GM12878 (cell line): ENCODE data around the gene MAP4K2. TPM values are rescaled to one million over a fixed set of nuclear protein-coding genes. Genes with fewer than 3 reads are reported as not detected.

Source experiments
- CBX3 ChIP-seq: fragments of 200-600 bp; sonication (generic); IDR thresholded peaks from 2 replicates; pipeline ENCODE4 v1.6.1; 2016; ENCODE audit warnings: low read depth, borderline replicate concordance
- CREB1 ChIP-seq: IDR thresholded peaks from 2 replicates; pipeline ENCODE4 v1.6.1; 2012; ENCODE audit warnings: low read depth, mild to moderate bottlenecking, inconsistent platforms
- ETV6 ChIP-seq, 2 experiments: fragments of 450-650 bp in 1 of 2; IDR thresholded peaks in 1 of 2; conservative IDR thresholded peaks in 1 of 2; 2 replicates each; pipeline ENCODE4 v1.6.1; 2014; ENCODE audit warnings: antibody characterized with exemption in 1 of 2, borderline replicate concordance in 1 of 2, low read depth in 1 of 2, mild to moderate bottlenecking in 1 of 2, moderate library complexity in 1 of 2
- EZH2 ChIP-seq: IDR thresholded peaks from 2 replicates; pipeline ENCODE4 v1.6.1; 2012; ENCODE audit warnings: low read depth, mild to moderate bottlenecking, control low read depth, inconsistent platforms, low read length, borderline replicate concordance; ENCODE audit not compliant: control insufficient read depth
- FOXM1 ChIP-seq: IDR thresholded peaks from 2 replicates; pipeline ENCODE4 v1.6.1; 2012; ENCODE audit warnings: low read depth, mild to moderate bottlenecking, inconsistent platforms, low read length, moderate library complexity
- GATAD2B ChIP-seq: fragments of 450-650 bp; conservative IDR thresholded peaks from 2 replicates; pipeline ENCODE4 v1.6.1; 2017; ENCODE audit warnings: low read depth, mild to moderate bottlenecking, moderate library complexity
- JUND ChIP-seq: IDR thresholded peaks from 2 replicates; pipeline ENCODE4 v1.6.1; 2012; ENCODE audit warnings: low read depth, mild to moderate bottlenecking, low read length, improper control_type of control experiment, moderate library complexity
- MEF2A ChIP-seq: IDR thresholded peaks from 2 replicates; pipeline ENCODE4 v1.6.1; 2011; ENCODE audit warnings: low read depth, mild to moderate bottlenecking, low read length, moderate library complexity; ENCODE audit not compliant: insufficient read depth
- MEF2B ChIP-seq: fragments of 450-650 bp; IDR thresholded peaks from 2 replicates; pipeline ENCODE4 v1.6.1; 2018; ENCODE audit warnings: mild to moderate bottlenecking, moderate library complexity; ENCODE audit not compliant: partially characterized antibody, poor library complexity, severe bottlenecking
- NFYB ChIP-seq: IDR thresholded peaks from 2 replicates; pipeline ENCODE4 v1.6.1; 2011; ENCODE audit warnings: low read depth, mild to moderate bottlenecking, low read length, improper control_type of control experiment, moderate library complexity; ENCODE audit not compliant: insufficient read depth
- PAX8 ChIP-seq: fragments of 450-650 bp; IDR thresholded peaks from 2 replicates; pipeline ENCODE4 v1.6.1; 2017; ENCODE audit warnings: mild to moderate bottlenecking, moderate library complexity
- POLR2A ChIP-seq: IDR thresholded peaks from 2 replicates; pipeline ENCODE4 v1.6.1; 2011; ENCODE audit warnings: low read depth, mild to moderate bottlenecking, low read length
- POU2F2 ChIP-seq: IDR thresholded peaks from 3 replicates; pipeline ENCODE4 v1.6.1; 2011; ENCODE audit warnings: low read depth, mild to moderate bottlenecking, low read length, borderline replicate concordance
- RUNX3 ChIP-seq: IDR thresholded peaks from 2 replicates; pipeline ENCODE4 v1.6.1; 2012; ENCODE audit warnings: low read length, inconsistent platforms
- SMC3 ChIP-seq: IDR thresholded peaks from 2 replicates; pipeline ENCODE4 v1.6.1; 2011; ENCODE audit warnings: low read length, improper control_type of control experiment, borderline replicate concordance
- SP1 ChIP-seq: IDR thresholded peaks from one replicate; pipeline ENCODE4 v1.6.1; 2011; ENCODE audit warnings: low read depth, low read length
- SPI1 ChIP-seq: IDR thresholded peaks from 2 replicates; pipeline ENCODE4 v1.6.1; 2011; ENCODE audit warnings: low read depth, mild to moderate bottlenecking, low read length, moderate library complexity, borderline replicate concordance; ENCODE audit not compliant: insufficient read depth
- STAT1 ChIP-seq: fragments of 450-650 bp; conservative IDR thresholded peaks from 2 replicates; pipeline ENCODE4 v1.6.1; 2014; ENCODE audit warnings: antibody characterized with exemption, mild to moderate bottlenecking
- SUPT20H ChIP-seq: IDR thresholded peaks from 2 replicates; pipeline ENCODE4 v1.6.1; 2011; ENCODE audit warnings: low read depth, mild to moderate bottlenecking, low read length, moderate library complexity, borderline replicate concordance; ENCODE audit not compliant: control insufficient read depth
- TBL1XR1 ChIP-seq: IDR thresholded peaks from 2 replicates; pipeline ENCODE4 v1.6.1; 2012; ENCODE audit warnings: low read depth, low read length, improper control_type of control experiment
- TCF12 ChIP-seq: IDR thresholded peaks from 2 replicates; pipeline ENCODE4 v1.6.1; 2011; ENCODE audit warnings: low read depth, mild to moderate bottlenecking, low read length
- YBX1 ChIP-seq: fragments of 450-650 bp; IDR thresholded peaks from 2 replicates; pipeline ENCODE4 v1.6.1; 2016; ENCODE audit warnings: antibody characterized with exemption
- YY1 ChIP-seq: IDR thresholded peaks from 2 replicates; pipeline ENCODE4 v1.6.1; 2011; ENCODE audit warnings: low read depth, mild to moderate bottlenecking, low read length
- ZBED1 ChIP-seq: IDR thresholded peaks from 2 replicates; pipeline ENCODE4 v1.6.1; 2016; ENCODE audit warnings: borderline replicate concordance
- ZNF207 ChIP-seq: fragments of 450-650 bp; IDR thresholded peaks from 2 replicates; pipeline ENCODE4 v1.6.1; 2014; ENCODE audit warnings: antibody characterized with exemption, mild to moderate bottlenecking, borderline replicate concordance
- polyA plus RNA-seq, 11 experiments: library from polyadenylated mRNA; depleted of rRNA in 4 of 11; unstranded in 6 of 11; stranded (reverse) in 5 of 11; fragments of >200 nt; fragmentation: Nextera tagmentation in 4 of 11; fragmentation: Illumina TruSeq in 1 of 11; extraction: Ambion mirVana in 4 of 11; extraction: Trizol in 1 of 11; gene quantifications; 1 replicate in 1 of 11; 2 replicates in 10 of 11; pipeline versions ENCODE4 v1.2.1 to v1.2.3, GENCODE V29; 2011 to 2016; ENCODE audit warnings: inconsistent platforms in 2 of 11, missing spikeins in 2 of 11, low read depth in 1 of 11
- total RNA-seq, 4 experiments: library from RNA; depleted of rRNA in 3 of 4; stranded (reverse); fragments of >200 nt in 3 of 4; fragmentation: Illumina TruSeq in 1 of 4; extraction: Trizol in 1 of 4; gene quantifications; 2 replicates each; pipeline versions ENCODE4 v1.2.1 to v1.2.3, GENCODE V29; 2013 to 2021
- TF ChIP-seq, protein P1 (sequence below): IDR thresholded peaks from 2 replicates; pipeline ENCODE4 v1.6.1; 2011; ENCODE audit warnings: low read depth, low read length, improper control_type of control experiment, borderline replicate concordance
- TF ChIP-seq, protein P2 (sequence below): IDR thresholded peaks from 2 replicates; pipeline ENCODE4 v1.6.1; 2012; ENCODE audit warnings: mild to moderate bottlenecking, low read depth, low read length

Gene MAP4K2
- total and polyA plus RNA-seq, 10 of the 15 experiments (the other 5 are each of a cell fraction or from before 2014, with no cell fraction given), result 0.98 to 78.1 (median 48.9) TPM

DNA sequence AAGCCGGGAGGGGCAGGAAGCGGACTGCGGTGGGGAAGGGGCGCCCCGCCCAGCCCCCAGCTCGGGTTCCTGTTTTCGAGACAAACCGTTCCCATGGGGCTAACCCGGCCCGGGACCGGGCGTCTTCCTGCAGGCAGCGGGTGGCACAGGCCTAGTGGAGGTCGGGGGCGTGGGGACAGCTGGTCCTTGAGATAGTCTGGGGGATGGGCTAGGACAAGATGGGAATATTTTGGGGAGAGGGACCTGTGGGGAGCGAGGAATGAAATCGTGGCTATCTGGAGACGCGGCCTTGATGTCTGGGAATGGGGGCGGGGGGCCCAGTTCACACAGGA, 57.9 kb downstream of the MAP4K2 start (continued):
- TF ChIP-seq SPI1 (peak; percentile 53; the same call in 1 of the 2 replicates), SP1 (no peak), GATAD2B (peak; percentile 82; the same call in 1 of the 2 replicates), STAT1 (no peak), SUPT20H (no peak), MEF2A (no peak), CBX3 (no peak), JUND (no peak), POU2F2 (no peak), ETV6 (conservative IDR thresholded peaks at IDR 0.05 in 1 of 2, IDR thresholded peaks at IDR 0.05 in 1 of 2; ENCODE audit: borderline replicate concordance in 1 of 2, low read depth in 1 of 2) (no peak), POLR2A (no peak; the same call in 1 of the 2 replicates), EZH2 (no peak), SMC3 (no peak), YBX1 (no peak), YY1 (no peak), ZNF207 (no peak), ZBED1 (no peak), FOXM1 (no peak), CREB1 (no peak), TCF12 (peak; percentile 29; the same call in 1 of the 2 replicates), TBL1XR1 (no peak), MEF2B (peak; percentile 91), RUNX3 (0 out of 2 replicates have a peak, but pooled peaks have one; percentile 26), NFYB (no peak), PAX8 (no peak)
- TF ChIP-seq, protein P1, sequence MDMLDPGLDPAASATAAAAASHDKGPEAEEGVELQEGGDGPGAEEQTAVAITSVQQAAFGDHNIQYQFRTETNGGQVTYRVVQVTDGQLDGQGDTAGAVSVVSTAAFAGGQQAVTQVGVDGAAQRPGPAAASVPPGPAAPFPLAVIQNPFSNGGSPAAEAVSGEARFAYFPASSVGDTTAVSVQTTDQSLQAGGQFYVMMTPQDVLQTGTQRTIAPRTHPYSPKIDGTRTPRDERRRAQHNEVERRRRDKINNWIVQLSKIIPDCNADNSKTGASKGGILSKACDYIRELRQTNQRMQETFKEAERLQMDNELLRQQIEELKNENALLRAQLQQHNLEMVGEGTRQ, result no peak
- TF ChIP-seq, protein P2, sequence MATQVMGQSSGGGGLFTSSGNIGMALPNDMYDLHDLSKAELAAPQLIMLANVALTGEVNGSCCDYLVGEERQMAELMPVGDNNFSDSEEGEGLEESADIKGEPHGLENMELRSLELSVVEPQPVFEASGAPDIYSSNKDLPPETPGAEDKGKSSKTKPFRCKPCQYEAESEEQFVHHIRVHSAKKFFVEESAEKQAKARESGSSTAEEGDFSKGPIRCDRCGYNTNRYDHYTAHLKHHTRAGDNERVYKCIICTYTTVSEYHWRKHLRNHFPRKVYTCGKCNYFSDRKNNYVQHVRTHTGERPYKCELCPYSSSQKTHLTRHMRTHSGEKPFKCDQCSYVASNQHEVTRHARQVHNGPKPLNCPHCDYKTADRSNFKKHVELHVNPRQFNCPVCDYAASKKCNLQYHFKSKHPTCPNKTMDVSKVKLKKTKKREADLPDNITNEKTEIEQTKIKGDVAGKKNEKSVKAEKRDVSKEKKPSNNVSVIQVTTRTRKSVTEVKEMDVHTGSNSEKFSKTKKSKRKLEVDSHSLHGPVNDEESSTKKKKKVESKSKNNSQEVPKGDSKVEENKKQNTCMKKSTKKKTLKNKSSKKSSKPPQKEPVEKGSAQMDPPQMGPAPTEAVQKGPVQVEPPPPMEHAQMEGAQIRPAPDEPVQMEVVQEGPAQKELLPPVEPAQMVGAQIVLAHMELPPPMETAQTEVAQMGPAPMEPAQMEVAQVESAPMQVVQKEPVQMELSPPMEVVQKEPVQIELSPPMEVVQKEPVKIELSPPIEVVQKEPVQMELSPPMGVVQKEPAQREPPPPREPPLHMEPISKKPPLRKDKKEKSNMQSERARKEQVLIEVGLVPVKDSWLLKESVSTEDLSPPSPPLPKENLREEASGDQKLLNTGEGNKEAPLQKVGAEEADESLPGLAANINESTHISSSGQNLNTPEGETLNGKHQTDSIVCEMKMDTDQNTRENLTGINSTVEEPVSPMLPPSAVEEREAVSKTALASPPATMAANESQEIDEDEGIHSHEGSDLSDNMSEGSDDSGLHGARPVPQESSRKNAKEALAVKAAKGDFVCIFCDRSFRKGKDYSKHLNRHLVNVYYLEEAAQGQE, result no peak
